B cell (primary cell): Measurements from ENCODE around the gene SLC6A20.

ENCODE experiments used
- EZH2 ChIP-seq: IDR thresholded peaks from 2 replicates; pipeline ENCODE4 v1.6.1; 2012; ENCODE audit warnings: borderline replicate concordance, low read depth, mild to moderate bottlenecking, moderate library complexity, low read length; ENCODE audit not compliant: insufficient read depth, poor library complexity, severe bottlenecking
- TF ChIP-seq, protein P1 (sequence below): fragments of 200-600 bp; IDR thresholded peaks from one replicate; pipeline ENCODE4 v1.8.0; 2022; ENCODE audit warnings: antibody characterized with exemption, mild to moderate bottlenecking

DNA sequence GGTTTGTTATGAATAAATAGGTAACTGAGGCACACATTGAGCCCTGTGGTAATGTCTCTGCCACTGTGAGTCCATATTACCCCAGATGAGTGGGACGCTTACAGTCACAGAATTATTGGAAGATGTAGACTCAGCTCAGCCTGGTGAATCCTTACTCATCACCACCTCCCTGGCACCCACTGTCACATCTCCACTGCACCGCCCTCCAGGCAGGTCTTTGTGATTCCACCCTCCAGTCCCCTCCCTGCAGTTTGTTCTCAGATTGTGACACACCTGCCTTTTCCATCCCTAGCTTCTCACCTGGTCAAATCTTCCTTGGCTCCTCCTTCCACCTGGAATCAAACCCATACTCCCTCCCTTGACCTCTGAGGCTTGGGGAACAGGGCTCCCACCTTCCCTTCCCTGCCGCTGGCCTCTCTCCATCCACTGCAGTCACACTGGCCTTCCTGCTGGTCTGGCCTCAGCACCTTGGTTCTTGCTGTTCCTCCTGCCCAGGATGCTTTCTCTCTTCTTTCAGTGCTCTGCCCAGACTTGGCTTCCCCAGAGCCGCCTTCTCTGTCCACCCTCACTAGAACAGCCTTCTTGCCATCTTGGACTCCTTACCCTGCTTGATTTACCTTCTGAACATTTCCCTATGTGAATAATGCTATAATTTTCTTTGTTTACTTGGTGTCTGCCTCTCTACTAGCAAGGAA is 9.4 kb downstream of the SLC6A20 start:
- TF ChIP-seq, protein P1, sequence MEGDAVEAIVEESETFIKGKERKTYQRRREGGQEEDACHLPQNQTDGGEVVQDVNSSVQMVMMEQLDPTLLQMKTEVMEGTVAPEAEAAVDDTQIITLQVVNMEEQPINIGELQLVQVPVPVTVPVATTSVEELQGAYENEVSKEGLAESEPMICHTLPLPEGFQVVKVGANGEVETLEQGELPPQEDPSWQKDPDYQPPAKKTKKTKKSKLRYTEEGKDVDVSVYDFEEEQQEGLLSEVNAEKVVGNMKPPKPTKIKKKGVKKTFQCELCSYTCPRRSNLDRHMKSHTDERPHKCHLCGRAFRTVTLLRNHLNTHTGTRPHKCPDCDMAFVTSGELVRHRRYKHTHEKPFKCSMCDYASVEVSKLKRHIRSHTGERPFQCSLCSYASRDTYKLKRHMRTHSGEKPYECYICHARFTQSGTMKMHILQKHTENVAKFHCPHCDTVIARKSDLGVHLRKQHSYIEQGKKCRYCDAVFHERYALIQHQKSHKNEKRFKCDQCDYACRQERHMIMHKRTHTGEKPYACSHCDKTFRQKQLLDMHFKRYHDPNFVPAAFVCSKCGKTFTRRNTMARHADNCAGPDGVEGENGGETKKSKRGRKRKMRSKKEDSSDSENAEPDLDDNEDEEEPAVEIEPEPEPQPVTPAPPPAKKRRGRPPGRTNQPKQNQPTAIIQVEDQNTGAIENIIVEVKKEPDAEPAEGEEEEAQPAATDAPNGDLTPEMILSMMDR: no peak
- no peak for TF ChIP-seq EZH2
